Mesodermal cell (in vitro differentiated cells): ENCODE measurements around the gene PDIA5.
A peak's percentile ranks its signal among the peaks of the same experiment; 100 is the strongest.

ENCODE experiments used
- H3K27ac ChIP-seq: 2 replicates; pipeline ENCODE4 v1.7.0; 2013; ENCODE audit warnings: mild to moderate bottlenecking, low read depth, low read length, moderate library complexity; ENCODE audit not compliant: severe bottlenecking
- H3K36me3 ChIP-seq: 2 replicates; pipeline ENCODE4 v1.7.1; 2013; ENCODE audit warnings: mild to moderate bottlenecking, low read length, moderate library complexity; ENCODE audit not compliant: control insufficient read depth, insufficient read depth
- H3K4me1 ChIP-seq: one replicate; pipeline ENCODE4 v1.7.1; 2013; ENCODE audit warnings: mild to moderate bottlenecking, low read length; ENCODE audit not compliant: insufficient read depth, control insufficient read depth, poor library complexity, severe bottlenecking
- H3K4me3 ChIP-seq: 2 replicates; pipeline ENCODE4 v1.7.0; 2013; ENCODE audit warnings: low read length, control low read depth, mild to moderate bottlenecking; ENCODE audit not compliant: insufficient read depth, poor library complexity, severe bottlenecking; ENCODE audit errors: extremely low read depth
- H3K9me3 ChIP-seq: 2 replicates; pipeline ENCODE4 v1.7.1; 2013; ENCODE audit warnings: mild to moderate bottlenecking, low read length, moderate library complexity; ENCODE audit not compliant: control insufficient read depth
- WGBS, 2 experiments: methylation state at CpG; one replicate each; pipeline ENCODE4 v1.1.5; 2013; ENCODE audit warnings: missing lambda C conversion rate in 2 of 2; ENCODE audit not compliant: insufficient coverage in 2 of 2; 5-methylcytosine and 5-hydroxymethylcytosine counted together

PDIA5 gene

GRCh38 chr3:123060054-123060453, 6.8 kb upstream of the PDIA5 start:
- Histone ChIP-seq H3K4me1 (peaks cover 4% of the 10 kb centered on the region), H3K9me3 (no peaks in the 10 kb centered on the region), H3K27ac (no peak overlapping the region), H3K4me3 (no peak overlapping the region), H3K36me3 (no peaks in the 10 kb centered on the region)

- H3K36me3 ChIP-seq, result no peaks in the 10 kb centered on the region
- peaks cover 4% of the 10 kb centered on the region for H3K4me1 ChIP-seq
- WGBS, 2 experiments, result 81 to 86% methylated on average over 3 to 5 of the region's 7 CpGs
- H3K4me3 ChIP-seq, result no peak overlapping the region
- H3K9me3 ChIP-seq, result no peaks in the 10 kb centered on the region
- H3K27ac ChIP-seq, result no peak overlapping the region
These were observed 5.0 kb upstream of the PDIA5 start for GRCh38 chr3:123061856-123062255.

GRCh38 chr3:123063034-123063433, 3.8 kb upstream of the PDIA5 start:
- no peaks in the 10 kb centered on the region for H3K4me1 ChIP-seq
- H3K27ac ChIP-seq, result no peak overlapping the region
- H3K36me3 ChIP-seq, result no peaks in the 10 kb centered on the region
- WGBS, 2 experiments, result 72 to 100% methylated on average over 2 to 3 of the region's 6 CpGs
- no peak overlapping the region for H3K4me3 ChIP-seq
- H3K9me3 ChIP-seq, result no peaks in the 10 kb centered on the region

- 96 to 98% methylated on average over 4 of the region's 4 CpGs for WGBS, 2 experiments
- Histone ChIP-seq H3K4me1 (no peaks in the 10 kb centered on the region), H3K27ac (no peak overlapping the region), H3K36me3 (peaks cover 8% of the 10 kb centered on the region), H3K9me3 (no peaks in the 10 kb centered on the region), H3K4me3 (no peak overlapping the region)
These were observed 2.3 kb upstream of the PDIA5 start for GRCh38 chr3:123064506-123064905.

- Histone ChIP-seq H3K36me3 (peaks cover 8% of the 10 kb centered on the region), H3K4me1 (no peaks in the 10 kb centered on the region), H3K9me3 (no peaks in the 10 kb centered on the region), H3K27ac (no peak overlapping the region), H3K4me3 (no peak overlapping the region)
- WGBS, 2 experiments, result 57% methylated on average over 1 of the region's 1 CpG; no CpG with 5 or more reads in 1 of the 2 experiments
These were observed 1.9 kb upstream of the PDIA5 start for GRCh38 chr3:123064914-123065313.

GRCh38 chr3:123066599-123066895, 278 bp upstream of the PDIA5 start:
- Histone ChIP-seq H3K9me3 (no peaks in the 10 kb centered on the region), H3K4me1 (peaks cover 7% of the 10 kb centered on the region), H3K27ac (peak overlapping the region; percentile 13), H3K4me3 (peak overlapping the region; percentile 94), H3K36me3 (peaks cover 12% of the 10 kb centered on the region)
- 39 to 44% methylated on average over 5 to 6 of the region's 6 CpGs for WGBS, 2 experiments

GRCh38 chr3:123067689-123068600, 1.1 kb downstream of the PDIA5 start:
- Histone ChIP-seq H3K36me3 (peaks cover 12% of the 10 kb centered on the region), H3K9me3 (no peaks in the 10 kb centered on the region), H3K4me1 (peaks cover 7% of the 10 kb centered on the region), H3K4me3 (peak overlapping the region; percentile 94), H3K27ac (no peak overlapping the region)
- WGBS, 2 experiments, result 1 to 2% methylated on average over 9 to 15 of the region's 24 CpGs

GRCh38 chr3:123068601-123069381, 2.0 kb downstream of the PDIA5 start:
- H3K27ac ChIP-seq, result no peak overlapping the region
- H3K4me1 ChIP-seq, result peaks cover 9% of the 10 kb centered on the region
- H3K9me3 ChIP-seq, result no peaks in the 10 kb centered on the region
- H3K36me3 ChIP-seq, result peaks cover 12% of the 10 kb centered on the region
- H3K4me3 ChIP-seq, result peak overlapping the region; percentile 94
- 43 to 51% methylated on average over 5 to 6 of the region's 12 CpGs for WGBS, 2 experiments

- Histone ChIP-seq H3K4me3 (no peak overlapping the region), H3K36me3 (peaks cover 12% of the 10 kb centered on the region), H3K9me3 (no peaks in the 10 kb centered on the region), H3K27ac (no peak overlapping the region), H3K4me1 (peaks cover 16% of the 10 kb centered on the region)
- 80 to 83% methylated on average over 6 to 8 of the region's 8 CpGs for WGBS, 2 experiments
These were observed 3.7 kb downstream of the PDIA5 start for GRCh38 chr3:123070510-123070909.

- H3K4me3 ChIP-seq, result no peak overlapping the region
- no peak overlapping the region for H3K27ac ChIP-seq
- H3K9me3 ChIP-seq, result no peaks in the 10 kb centered on the region
- peaks cover 14% of the 10 kb centered on the region for H3K36me3 ChIP-seq
- peaks cover 16% of the 10 kb centered on the region for H3K4me1 ChIP-seq
- 65 to 70% methylated on average over 2 to 3 of the region's 5 CpGs for WGBS, 2 experiments
These were observed 4.3 kb downstream of the PDIA5 start for GRCh38 chr3:123071146-123071545.

- H3K4me3 ChIP-seq, result no peak overlapping the region
- no peaks in the 10 kb centered on the region for H3K9me3 ChIP-seq
- WGBS, 2 experiments, result 86 to 92% methylated on average over 4 to 6 of the region's 7 CpGs
- peaks cover 16% of the 10 kb centered on the region for H3K4me1 ChIP-seq
- no peak overlapping the region for H3K27ac ChIP-seq
- H3K36me3 ChIP-seq, result peaks cover 16% of the 10 kb centered on the region
These were observed 4.8 kb downstream of the PDIA5 start for GRCh38 chr3:123071581-123071980.
